Measurements from ENCODE around the gene IFI35.
"Not testable (repeated sequence)": the region's sequence is repeated elsewhere in the genome, so short reads cannot be mapped to it uniquely, and the experiment has no call there.

Gene IFI35

GRCh38 chr17:43024407-43025289, 18.1 kb downstream of the IFI35 start, which contains the start of gene RND2:
Gene RND2 (plus strand): TSS chr17:43025231. CDS start chr17:43025348, 117 bp downstream.
- peak; percentile 75 for DNase-seq

GRCh38 chr17:43025290-43025657, 18.7 kb downstream of the IFI35 start:
- DNase-seq = no peak

- no peak for DNase-seq
Observed at GRCh38 chr17:43025766-43026537, 19.4 kb downstream of the IFI35 start.

GRCh38 chr17:43026595-43026994, 20.0 kb downstream of the IFI35 start:
- DNase-seq = no peak

GRCh38 chr17:43027091-43028032, 20.8 kb downstream of the IFI35 start:
- no peak for DNase-seq

GRCh38 chr17:43028221-43028861, 21.8 kb downstream of the IFI35 start:
- no peak for DNase-seq

- DNase-seq = no peak
Observed at GRCh38 chr17:43030137-43030767, 23.7 kb downstream of the IFI35 start.

GRCh38 chr17:43031666-43032065, 25.1 kb downstream of the IFI35 start:
- no peak for DNase-seq

GRCh38 chr17:43033948-43034881, 27.6 kb downstream of the IFI35 start:
- DNase-seq = no peak

- DNase-seq = no peak
Observed at GRCh38 chr17:43034894-43035293, 28.3 kb downstream of the IFI35 start.

GRCh38 chr17:43039646-43040045, 33.1 kb downstream of the IFI35 start:
- DNase-seq = no peak

GRCh38 chr17:43040655-43041054, 34.1 kb downstream of the IFI35 start:
- DNase-seq = no peak

GRCh38 chr17:43042025-43042628, 35.5 kb downstream of the IFI35 start:
- no peak for DNase-seq

- no peak for DNase-seq
Observed at GRCh38 chr17:43043307-43043706, 36.7 kb downstream of the IFI35 start.

GRCh38 chr17:43044024-43044423, 37.4 kb downstream of the IFI35 start:
- DNase-seq = no peak

GRCh38 chr17:43051969-43052368, 45.4 kb downstream of the IFI35 start:
- no peak for DNase-seq

- DNase-seq = not testable (repeated sequence)
Observed at GRCh38 chr17:43053008-43053407, 46.4 kb downstream of the IFI35 start.

GRCh38 chr17:43056051-43056450, 49.5 kb downstream of the IFI35 start:
- no peak for DNase-seq

GRCh38 chr17:43062984-43063638, 56.5 kb downstream of the IFI35 start:
- no peak for DNase-seq

All from activated CD4-positive, alpha-beta T cell treated with anti-CD3 and anti-CD28 coated beads, Interleukin-10, Interleukin-2, amounts not matched to agents 100 ng/mL and 50 ng/mL, durations not matched to agents 16 hours and 8 hours (primary cell).